ENCODE results near the gene CATSPER1.
A peak's percentile ranks its signal among the peaks of the same experiment; 100 is the strongest.

Gene CATSPER1

GRCh38 chr11:66026017-66026529 lies at the start of gene CATSPER1:
Gene CATSPER1 (minus strand): TSS chr11:66026479. CDS start chr11:66026379, 100 bp downstream.
- no peak for DNase-seq (ENCODE audit: low read depth, low spot score)
- H3K27ac ChIP-seq, result no peak within 1 kb of the TSS

GRCh38 chr11:66075273-66075672 lies 49.0 kb upstream of the CATSPER1 start:
- H3K27ac ChIP-seq, result no peak overlapping the region
- DNase-seq (ENCODE audit: low read depth, low spot score), result no peak

GRCh38 chr11:66073669-66074068 lies 47.4 kb upstream of the CATSPER1 start:
- no peak for DNase-seq (ENCODE audit: low read depth, low spot score)
- H3K27ac ChIP-seq, result no peak overlapping the region

GRCh38 chr11:66072518-66072917 lies 46.2 kb upstream of the CATSPER1 start:
- no peak overlapping the region for H3K27ac ChIP-seq
- DNase-seq (ENCODE audit: low read depth, low spot score), result no peak

DNA sequence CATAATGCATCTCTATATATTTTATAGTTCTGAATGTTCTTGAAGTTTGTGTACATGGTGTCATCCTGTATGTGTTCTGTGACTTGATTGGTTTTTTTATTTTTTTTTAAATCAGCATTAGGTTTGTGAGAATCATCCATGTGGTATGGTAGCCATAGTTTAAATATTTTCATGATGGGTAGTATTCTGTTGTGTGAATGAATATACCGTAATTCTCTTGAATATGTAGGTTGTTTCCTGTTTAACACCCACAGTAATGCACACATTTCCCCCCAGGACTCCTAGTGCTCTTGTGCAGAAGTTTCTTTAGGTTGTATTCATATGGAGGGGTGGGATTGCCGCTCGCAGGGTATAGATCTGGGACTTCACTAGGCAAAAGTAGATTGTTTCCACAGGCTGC lies 45.8 kb upstream of the CATSPER1 start:
- H3K27ac ChIP-seq, result peak overlapping the region; percentile 78
- no peak for DNase-seq (ENCODE audit: low read depth, low spot score)

- H3K27ac ChIP-seq, result peak overlapping the region; percentile 78
- no peak for DNase-seq (ENCODE audit: low read depth, low spot score)
Measured at GRCh38 chr11:66071381-66071801, 45.1 kb upstream of the CATSPER1 start.

DNA sequence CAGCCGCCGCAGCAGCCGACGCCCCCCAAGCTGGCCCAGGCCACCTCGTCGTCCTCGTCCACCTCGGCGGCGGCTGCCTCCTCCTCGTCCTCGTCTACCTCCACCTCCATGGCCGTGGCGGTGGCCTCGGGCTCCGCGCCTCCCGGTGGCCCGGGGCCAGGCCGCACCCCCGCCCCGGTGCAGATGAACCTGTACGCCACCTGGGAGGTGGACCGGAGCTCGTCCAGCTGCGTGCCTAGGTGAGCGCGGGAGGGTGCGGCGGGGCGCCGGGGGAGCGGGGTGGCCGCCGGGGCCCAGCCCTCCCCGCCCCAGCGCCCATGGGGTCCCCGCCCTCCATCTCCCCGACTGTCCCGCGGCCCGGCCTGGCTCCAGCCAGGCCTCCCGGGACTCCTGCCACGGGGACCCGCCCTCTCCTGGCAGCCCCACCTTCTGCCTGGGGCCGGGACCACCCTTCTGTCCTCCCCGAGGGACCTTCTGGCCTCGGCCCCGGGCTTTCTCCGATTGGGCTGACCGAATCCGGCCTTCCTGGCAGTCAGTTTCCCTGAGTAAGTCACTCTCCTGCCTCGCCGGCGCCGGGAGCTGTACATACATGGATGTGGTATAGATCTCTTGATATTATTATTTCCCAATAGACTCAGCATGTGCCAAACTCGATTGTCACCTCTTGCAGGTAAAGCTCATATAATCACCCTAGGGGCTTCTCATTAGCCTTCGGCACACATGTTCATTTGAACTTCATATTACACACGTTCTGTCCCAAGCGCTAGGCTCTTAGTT lies 44.5 kb upstream of the CATSPER1 start:
- H3K27ac ChIP-seq, result peak overlapping the region; percentile 78
- DNase-seq (ENCODE audit: low read depth, low spot score), result no peak

DNA sequence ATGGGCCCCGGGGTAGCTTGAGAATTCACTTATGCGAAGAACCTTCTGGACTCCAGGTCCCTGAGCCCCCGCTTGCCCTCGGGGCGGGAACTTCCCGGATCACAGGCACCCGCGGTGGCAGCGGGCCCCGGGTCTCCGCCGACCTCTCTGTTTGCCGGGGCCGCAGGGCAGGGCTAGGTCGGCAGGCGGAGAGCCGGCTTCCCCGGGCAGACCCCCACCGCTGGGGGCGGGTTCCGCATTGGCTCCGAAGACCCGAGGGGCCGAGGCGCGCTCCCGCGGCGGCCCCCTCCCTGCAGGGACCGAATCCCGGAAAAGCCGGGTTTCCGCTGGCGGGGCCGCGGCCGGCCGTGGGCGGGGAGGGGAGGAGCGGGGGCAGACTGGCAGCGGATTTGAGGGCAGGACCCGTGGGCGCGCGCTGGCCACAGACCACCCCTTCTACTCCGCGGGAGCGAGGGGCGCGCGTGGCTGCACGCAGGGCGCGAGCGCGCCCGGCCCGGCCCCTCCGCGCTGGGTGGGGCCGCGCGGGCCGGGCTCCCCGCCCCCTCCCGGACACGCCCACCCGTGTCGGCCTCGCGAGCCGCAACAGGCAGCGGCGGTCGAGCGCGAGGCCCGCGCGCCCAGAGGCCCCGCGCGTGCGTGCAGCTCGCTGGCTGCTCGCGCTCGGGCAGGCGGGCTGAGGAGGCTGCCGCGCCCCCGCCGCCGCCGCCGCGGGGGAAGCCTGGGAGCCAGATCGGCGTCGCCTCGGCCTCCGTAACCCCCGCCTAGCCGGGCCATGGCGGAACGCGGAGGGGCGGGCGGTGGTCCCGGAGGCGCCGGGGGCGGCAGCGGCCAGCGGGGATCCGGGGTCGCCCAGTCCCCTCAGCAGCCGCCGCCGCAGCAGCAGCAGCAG lies 43.7 kb upstream of the CATSPER1 start, which contains the start of gene PACS1:
PACS1 (plus strand) TSS at position 558 of the 889 bp plus-strand sequence; CDS start at position 773, 215 bp downstream.
- DNase-seq (ENCODE audit: low read depth, low spot score), result no peak
- peak within 1 kb of the TSS; percentile 78 for H3K27ac ChIP-seq

DNA sequence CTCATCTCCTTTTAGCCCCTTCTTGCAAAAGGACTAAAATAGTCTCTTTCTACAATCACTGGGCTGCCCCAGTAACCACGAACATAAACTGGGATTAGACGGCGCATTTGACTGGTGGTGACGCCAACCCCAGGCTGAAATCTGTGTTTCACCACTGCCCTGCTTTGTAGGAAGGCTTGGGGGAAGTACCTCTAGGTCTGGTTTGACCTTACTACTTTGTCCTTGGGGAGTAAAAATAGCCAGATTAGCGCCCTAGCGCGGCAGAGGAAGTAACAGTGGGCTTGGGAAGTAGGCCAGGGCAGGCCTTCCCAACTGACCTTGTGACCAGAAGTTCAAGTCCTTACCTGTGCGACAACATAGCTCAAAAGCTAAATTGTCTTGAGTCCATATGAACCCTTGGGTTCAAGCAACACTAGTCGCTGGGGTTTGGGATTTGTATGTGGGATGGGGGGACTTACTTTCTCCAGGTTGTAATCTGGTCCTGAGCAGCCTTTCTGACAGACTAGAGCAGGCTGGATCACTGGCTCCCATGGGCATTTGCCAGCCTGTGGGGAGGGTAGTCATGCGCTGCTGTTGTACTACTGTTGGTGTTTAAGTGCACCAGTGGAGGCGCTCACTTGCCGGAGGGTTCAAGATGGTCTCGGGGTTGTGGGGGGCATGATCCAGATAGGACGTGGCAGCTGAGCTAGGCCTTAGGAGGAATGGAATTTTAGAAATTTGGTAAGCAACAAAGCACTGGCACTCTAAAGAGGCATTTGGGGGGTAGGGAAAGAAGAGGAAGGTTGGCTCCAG lies 42.8 kb upstream of the CATSPER1 start:
- DNase-seq (ENCODE audit: low read depth, low spot score), result no peak
- peak overlapping the region; percentile 78 for H3K27ac ChIP-seq

GRCh38 chr11:66068154-66068821 lies 42.0 kb upstream of the CATSPER1 start:
- DNase-seq (ENCODE audit: low read depth, low spot score), result no peak
- peak overlapping the region; percentile 78 for H3K27ac ChIP-seq

- DNase-seq (ENCODE audit: low read depth, low spot score), result no peak
- H3K27ac ChIP-seq, result no peak overlapping the region
Measured at GRCh38 chr11:66067640-66068039, 41.4 kb upstream of the CATSPER1 start.

GRCh38 chr11:66066751-66067150 lies 40.5 kb upstream of the CATSPER1 start:
- H3K27ac ChIP-seq, result no peak overlapping the region
- no peak for DNase-seq (ENCODE audit: low read depth, low spot score)

- no peak overlapping the region for H3K27ac ChIP-seq
Measured at GRCh38 chr11:66064571-66064970, 38.3 kb upstream of the CATSPER1 start.

GRCh38 chr11:66063900-66064299 lies 37.6 kb upstream of the CATSPER1 start:
- no peak overlapping the region for H3K27ac ChIP-seq
- DNase-seq (ENCODE audit: low read depth, low spot score), result no peak

More at GRCh38 chr11:66064571-66064970, 38.3 kb upstream of the CATSPER1 start:
- no peak for DNase-seq (ENCODE audit: low read depth, low spot score)

DNA sequence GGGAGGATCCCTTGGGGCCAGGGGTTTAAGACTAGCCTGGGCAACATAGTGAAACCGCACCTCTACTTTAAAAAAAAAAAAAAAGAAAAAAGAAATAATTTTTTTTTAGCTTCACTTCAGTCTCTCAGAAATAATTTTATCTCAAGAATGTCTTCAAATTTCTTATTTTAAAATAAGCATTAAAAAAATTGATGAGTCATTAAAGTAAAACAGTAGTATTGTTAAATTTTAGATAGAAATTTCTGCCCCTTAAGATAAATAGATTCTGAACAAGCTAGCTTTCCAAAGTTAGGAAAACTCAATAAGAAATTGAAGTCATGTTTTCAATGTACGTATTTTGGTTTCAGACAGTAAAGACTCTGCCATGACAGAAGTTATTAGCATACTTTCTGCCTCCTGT lies 36.1 kb upstream of the CATSPER1 start:
- no peak overlapping the region for H3K27ac ChIP-seq
- no peak for DNase-seq (ENCODE audit: low read depth, low spot score)

DNA sequence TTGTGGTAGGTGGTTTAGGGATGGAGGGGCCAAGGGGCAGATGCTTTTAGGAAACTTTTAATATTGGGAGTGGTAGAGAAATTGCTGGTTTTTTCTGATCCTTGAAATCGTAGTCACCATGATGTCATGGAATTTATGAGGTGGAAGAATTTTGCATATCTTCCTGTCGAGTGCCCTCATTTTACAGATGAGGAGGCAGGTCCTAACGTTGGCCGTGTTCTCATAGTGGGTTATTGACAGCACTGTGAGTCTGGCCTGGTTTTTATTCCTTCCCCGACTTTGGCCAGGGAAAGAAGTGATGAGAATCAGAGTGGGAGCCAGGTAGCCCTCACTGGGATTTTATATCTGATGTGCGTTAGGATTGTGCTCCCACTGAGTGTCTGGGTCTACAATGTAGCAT lies 35.0 kb upstream of the CATSPER1 start:
- H3K27ac ChIP-seq, result no peak overlapping the region
- no peak for DNase-seq (ENCODE audit: low read depth, low spot score)

DNA sequence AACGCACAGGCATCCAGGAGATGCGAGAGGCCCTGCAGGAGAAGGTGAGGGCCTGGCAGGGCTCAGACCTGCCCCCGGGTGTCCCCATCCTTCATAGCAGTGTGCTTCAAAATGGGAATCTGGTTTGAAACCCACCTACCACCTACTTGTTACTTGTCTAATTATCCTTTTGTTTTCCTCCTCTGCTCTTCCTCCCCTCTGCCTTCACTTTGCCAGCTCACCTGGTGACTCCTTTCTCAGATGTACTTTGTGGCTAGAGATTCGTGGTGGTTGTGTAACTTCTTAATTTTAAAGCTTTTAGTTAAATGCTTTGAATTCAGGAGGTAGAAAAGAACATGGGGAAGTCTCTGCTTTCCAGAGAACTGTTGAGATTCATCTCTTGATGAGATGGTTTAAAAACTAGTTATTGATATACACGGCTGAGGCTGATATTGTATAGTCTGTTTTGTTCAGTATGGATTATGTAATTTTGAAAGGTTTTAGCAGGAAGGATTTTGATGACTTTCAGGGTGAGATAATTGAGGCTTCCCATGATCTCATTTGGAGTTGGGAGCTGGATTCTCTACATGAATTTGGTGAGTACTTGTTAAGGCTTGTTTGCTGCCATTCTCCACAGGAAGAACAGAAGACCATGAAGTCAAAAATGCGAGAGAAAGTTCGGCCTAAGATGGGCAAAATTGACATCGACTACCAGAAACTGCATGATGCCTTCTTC lies 33.8 kb upstream of the CATSPER1 start:
- DNase-seq (ENCODE audit: low read depth, low spot score), result no peak
- peak overlapping the region; percentile 31 for H3K27ac ChIP-seq

DNA sequence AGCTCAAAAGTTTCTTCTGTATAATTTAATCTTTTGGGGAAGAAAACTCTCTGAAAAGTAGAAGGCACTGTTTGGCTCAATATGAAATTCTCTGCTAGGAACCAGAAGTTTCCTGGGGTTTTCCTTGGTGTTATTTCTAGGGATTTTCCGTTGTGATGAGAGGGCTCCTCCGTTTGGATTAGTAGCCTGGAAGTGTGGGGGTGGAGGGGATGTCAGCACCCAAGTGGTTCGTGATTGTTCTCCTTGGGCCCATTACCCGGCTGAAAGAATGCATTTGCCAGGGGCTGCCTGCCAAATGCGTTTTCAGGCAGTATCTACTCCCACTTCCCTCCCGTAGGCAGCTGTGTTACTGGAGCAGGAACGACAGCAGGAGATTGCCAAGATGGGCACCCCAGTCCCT lies 30.2 kb upstream of the CATSPER1 start:
- no peak for DNase-seq (ENCODE audit: low read depth, low spot score)
- H3K27ac ChIP-seq, result no peak overlapping the region

DNA sequence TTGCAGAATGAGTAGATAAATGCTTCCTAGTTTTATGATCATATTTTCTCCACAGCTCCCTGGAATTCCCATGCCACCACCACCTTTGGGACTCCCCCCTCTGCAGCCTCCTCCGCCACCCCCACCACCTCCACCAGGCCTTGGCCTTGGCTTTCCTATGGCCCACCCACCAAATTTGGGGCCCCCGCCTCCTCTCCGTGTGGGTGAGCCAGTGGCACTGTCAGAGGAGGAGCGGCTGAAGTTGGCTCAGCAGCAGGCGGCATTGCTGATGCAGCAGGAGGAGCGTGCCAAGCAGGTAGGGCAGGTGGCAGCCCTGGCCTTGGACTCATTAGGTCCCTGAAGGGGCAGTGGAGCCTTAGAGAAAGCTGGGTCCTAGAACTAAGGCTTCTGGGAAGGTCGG lies 28.7 kb upstream of the CATSPER1 start:
- H3K27ac ChIP-seq, result no peak overlapping the region
- no peak for DNase-seq (ENCODE audit: low read depth, low spot score)
